HepG2 (cell line): ENCODE data around the gene PRIMPOL.

Experiments used
- POGZ ChIP-seq: sonication (generic); formaldehyde crosslinking; IDR thresholded peaks from 2 replicates; pipeline ENCODE4 v1.4.0; 2020; ENCODE audit warnings: mild to moderate bottlenecking, missing genetic modification reagents
- POLR2A ChIP-seq, 2 experiments: IDR thresholded peaks; 2 replicates each; pipeline ENCODE4 v1.6.1; 2011; ENCODE audit warnings: low read depth in 2 of 2, low read length in 2 of 2, mild to moderate bottlenecking in 1 of 2, moderate library complexity in 1 of 2; ENCODE audit not compliant: insufficient read depth in 1 of 2
- POLR2AphosphoS5 ChIP-seq: IDR thresholded peaks from 2 replicates; pipeline ENCODE4 v1.6.1; 2012; ENCODE audit warnings: low read depth, low read length
- ZNF274 ChIP-seq: sonication (generic); formaldehyde crosslinking; IDR thresholded peaks from 2 replicates; pipeline ENCODE4 v1.5.1; 2020; ENCODE audit warnings: mild to moderate bottlenecking, missing genetic modification reagents

DNA sequence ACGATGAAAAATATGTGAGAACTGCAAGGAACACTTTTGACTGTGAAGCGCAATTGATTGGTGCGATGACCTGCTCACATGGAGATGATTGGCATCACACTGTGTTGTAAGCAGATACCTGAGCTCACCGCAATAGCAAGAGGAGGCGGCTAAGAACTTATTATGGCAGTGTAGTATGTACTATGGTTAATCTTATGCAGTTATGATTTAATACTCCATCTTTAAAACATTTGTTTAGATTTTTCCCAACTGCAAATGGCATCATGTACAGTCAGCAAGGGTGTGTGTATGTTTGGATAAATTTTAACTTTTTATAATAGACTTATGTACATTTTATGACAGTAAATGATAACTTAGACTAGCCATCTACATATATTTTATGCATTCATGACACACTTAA, 25.5 kb downstream of the PRIMPOL start:
- TF ChIP-seq POGZ (CRISPR knock-in tag) (no peak), ZNF274 (no peak), POLR2A (IDR thresholded peaks at IDR 0.05; ENCODE audit: insufficient read depth in 1 of 2, low read depth in 2 of 2, low read length in 2 of 2) (no peak), POLR2AphosphoS5 (no peak)
